Fibroblast of mammary gland (primary cell): ENCODE measurements around the gene NPTX1.

Experiments
- DNase-seq: peaks from one replicate; pipeline ENCODE4 v3.0.0-alpha.2; 2010; ENCODE audit warnings: low read depth
- H3K4me3 ChIP-seq: 2 replicates; pipeline ENCODE4 v1.5.1; 2011; ENCODE audit warnings: low read depth, mild to moderate bottlenecking, low read length, moderate library complexity; ENCODE audit not compliant: control insufficient read depth
- CTCF ChIP-seq: conservative IDR thresholded peaks from 2 replicates; pipeline ENCODE4 v1.5.1; 2011; ENCODE audit warnings: low read depth, low read length, inconsistent platforms; ENCODE audit not compliant: control insufficient read depth, insufficient read depth

The NPTX1 gene

GRCh38 chr17:80432961-80433550, 43.4 kb downstream of the NPTX1 start:
- H3K4me3 ChIP-seq, result no peak overlapping the region
- DNase-seq, result no peak
- no peak for TF ChIP-seq CTCF

- no peak overlapping the region for H3K4me3 ChIP-seq
- no peak for TF ChIP-seq CTCF
- no peak for DNase-seq
Observed at GRCh38 chr17:80432350-80432955, 44.0 kb downstream of the NPTX1 start.

GRCh38 chr17:80431246-80432195, 44.9 kb downstream of the NPTX1 start:
- no peak overlapping the region for H3K4me3 ChIP-seq
- no peak for TF ChIP-seq CTCF
- DNase-seq, result no peak

GRCh38 chr17:80430446-80431245, 45.8 kb downstream of the NPTX1 start:
- no peak overlapping the region for H3K4me3 ChIP-seq
- no peak for DNase-seq
- no peak for TF ChIP-seq CTCF

GRCh38 chr17:80429356-80430275, 46.8 kb downstream of the NPTX1 start:
- no peak overlapping the region for H3K4me3 ChIP-seq
- no peak for TF ChIP-seq CTCF
- DNase-seq, result no peak
